ENCODE results near the gene RGS17.

RGS17 gene

DNA sequence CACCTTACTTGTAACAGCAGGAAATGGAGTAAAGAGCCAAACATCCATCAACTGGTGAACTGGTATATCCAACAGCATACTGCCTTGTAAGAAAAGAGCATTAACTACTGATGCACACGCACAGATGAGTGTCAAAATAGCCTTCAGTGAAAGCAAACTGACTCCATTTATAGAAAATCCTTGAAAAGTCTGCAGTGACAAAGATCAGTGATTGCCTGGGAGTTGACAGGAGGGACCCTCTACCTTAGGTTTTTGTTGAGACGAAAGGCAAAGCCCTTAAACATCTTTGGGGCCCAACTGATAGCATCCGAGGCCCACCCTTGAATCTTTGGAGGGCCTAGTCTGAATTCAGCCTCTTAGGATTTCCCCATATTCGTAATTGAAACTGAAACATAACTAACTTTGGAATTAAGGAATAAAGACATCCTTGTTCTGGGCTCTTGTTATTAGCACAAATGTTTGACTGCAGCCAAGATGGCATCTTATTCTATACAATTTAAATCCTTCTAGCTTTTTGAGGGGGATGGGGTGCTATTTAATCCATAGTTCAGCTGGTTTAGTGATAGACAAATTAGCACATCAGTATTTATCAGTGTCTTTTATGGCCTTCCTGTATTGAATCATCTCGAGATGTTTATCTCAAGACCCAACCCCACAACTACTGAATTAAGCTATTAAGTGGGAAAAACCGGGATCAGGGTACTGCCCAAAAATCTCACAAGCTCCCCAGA, 161.2 kb downstream of the RGS17 start:
- no peak for TF ChIP-seq FOXM1 (IDR thresholded peaks at IDR 0.05; ENCODE audit: borderline replicate concordance, low read depth)
- TF ChIP-seq, protein P1, sequence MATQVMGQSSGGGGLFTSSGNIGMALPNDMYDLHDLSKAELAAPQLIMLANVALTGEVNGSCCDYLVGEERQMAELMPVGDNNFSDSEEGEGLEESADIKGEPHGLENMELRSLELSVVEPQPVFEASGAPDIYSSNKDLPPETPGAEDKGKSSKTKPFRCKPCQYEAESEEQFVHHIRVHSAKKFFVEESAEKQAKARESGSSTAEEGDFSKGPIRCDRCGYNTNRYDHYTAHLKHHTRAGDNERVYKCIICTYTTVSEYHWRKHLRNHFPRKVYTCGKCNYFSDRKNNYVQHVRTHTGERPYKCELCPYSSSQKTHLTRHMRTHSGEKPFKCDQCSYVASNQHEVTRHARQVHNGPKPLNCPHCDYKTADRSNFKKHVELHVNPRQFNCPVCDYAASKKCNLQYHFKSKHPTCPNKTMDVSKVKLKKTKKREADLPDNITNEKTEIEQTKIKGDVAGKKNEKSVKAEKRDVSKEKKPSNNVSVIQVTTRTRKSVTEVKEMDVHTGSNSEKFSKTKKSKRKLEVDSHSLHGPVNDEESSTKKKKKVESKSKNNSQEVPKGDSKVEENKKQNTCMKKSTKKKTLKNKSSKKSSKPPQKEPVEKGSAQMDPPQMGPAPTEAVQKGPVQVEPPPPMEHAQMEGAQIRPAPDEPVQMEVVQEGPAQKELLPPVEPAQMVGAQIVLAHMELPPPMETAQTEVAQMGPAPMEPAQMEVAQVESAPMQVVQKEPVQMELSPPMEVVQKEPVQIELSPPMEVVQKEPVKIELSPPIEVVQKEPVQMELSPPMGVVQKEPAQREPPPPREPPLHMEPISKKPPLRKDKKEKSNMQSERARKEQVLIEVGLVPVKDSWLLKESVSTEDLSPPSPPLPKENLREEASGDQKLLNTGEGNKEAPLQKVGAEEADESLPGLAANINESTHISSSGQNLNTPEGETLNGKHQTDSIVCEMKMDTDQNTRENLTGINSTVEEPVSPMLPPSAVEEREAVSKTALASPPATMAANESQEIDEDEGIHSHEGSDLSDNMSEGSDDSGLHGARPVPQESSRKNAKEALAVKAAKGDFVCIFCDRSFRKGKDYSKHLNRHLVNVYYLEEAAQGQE (IDR thresholded peaks at IDR 0.05; ENCODE audit: low read depth), result no peak

DNA sequence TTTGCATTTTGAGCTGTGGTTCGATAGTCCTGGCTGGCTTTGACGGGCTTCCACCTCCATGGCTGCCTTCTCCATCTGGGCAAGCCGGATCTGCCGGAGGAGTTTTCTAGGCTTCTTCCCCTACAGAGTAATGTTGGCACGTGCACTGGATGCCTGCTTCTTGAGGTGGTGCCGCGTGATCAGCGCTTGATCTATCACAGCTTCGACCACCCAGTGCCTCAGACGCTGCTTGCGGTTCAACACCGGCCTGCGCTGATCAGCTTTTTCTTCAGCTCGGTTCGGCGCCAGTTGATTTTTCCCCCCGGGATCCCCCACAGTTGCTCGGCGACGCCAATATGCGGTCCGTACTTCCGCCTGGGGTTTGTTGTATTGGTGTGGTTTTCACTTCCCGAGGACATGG, 171.7 kb downstream of the RGS17 start:
- TF ChIP-seq, protein P2, sequence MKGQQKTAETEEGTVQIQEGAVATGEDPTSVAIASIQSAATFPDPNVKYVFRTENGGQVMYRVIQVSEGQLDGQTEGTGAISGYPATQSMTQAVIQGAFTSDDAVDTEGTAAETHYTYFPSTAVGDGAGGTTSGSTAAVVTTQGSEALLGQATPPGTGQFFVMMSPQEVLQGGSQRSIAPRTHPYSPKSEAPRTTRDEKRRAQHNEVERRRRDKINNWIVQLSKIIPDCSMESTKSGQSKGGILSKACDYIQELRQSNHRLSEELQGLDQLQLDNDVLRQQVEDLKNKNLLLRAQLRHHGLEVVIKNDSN (IDR thresholded peaks at IDR 0.05), result no peak
- TF ChIP-seq TAF1 (IDR thresholded peaks at IDR 0.05; ENCODE audit: low read depth), result no peak
- TF ChIP-seq YY1 (IDR thresholded peaks at IDR 0.05; ENCODE audit: low read depth), result no peak
- TF ChIP-seq, protein P3, sequence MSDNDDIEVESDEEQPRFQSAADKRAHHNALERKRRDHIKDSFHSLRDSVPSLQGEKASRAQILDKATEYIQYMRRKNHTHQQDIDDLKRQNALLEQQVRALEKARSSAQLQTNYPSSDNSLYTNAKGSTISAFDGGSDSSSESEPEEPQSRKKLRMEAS (IDR thresholded peaks at IDR 0.05), result no peak
- TF ChIP-seq RAD21 (IDR thresholded peaks at IDR 0.05; ENCODE audit: low read depth), result no peak
- no peak for TF ChIP-seq FOXM1 (IDR thresholded peaks at IDR 0.05; ENCODE audit: borderline replicate concordance, low read depth)
- no peak for TF ChIP-seq TCF12 (IDR thresholded peaks at IDR 0.05; ENCODE audit: low read depth)
- no peak for TF ChIP-seq ZBTB7A (IDR thresholded peaks at IDR 0.05; ENCODE audit: low read depth)
- no peak for TF ChIP-seq CEBPB (IDR thresholded peaks at IDR 0.05)
- TF ChIP-seq CREB1 (IDR thresholded peaks at IDR 0.05; ENCODE audit: low read depth), result no peak
- TF ChIP-seq, protein P1 (IDR thresholded peaks at IDR 0.05; ENCODE audit: low read depth), result no peak
- no peak for TF ChIP-seq TEAD4 (IDR thresholded peaks at IDR 0.05)
- TF ChIP-seq EP300 (IDR thresholded peaks at IDR 0.05; ENCODE audit: borderline replicate concordance), result no peak
- no peak for TF ChIP-seq NFIC (IDR thresholded peaks at IDR 0.05)
- TF ChIP-seq EGR1 (IDR thresholded peaks at IDR 0.05), result no peak

DNA sequence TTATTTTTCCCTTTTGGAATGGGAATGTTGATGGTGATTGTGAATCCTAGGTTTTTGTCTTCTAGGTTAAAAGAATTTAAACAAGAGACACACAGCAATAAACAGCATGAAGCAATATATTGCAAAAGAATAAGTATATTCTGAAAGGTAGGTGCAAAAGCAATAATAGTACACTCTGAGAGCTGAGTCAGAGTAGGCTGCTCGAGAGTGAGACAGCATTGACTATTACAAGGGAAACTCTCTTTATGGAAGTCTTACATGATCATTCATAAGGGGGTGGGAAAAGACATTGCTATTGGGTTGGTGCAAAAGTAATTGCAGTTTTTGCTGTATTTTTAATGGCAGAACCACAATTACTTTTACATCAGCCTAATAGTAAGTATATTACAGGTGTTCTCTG, 173.3 kb downstream of the RGS17 start:
- no peak for TF ChIP-seq ZBTB7A (IDR thresholded peaks at IDR 0.05; ENCODE audit: low read depth)
- TF ChIP-seq, protein P2 (IDR thresholded peaks at IDR 0.05), result no peak
- TF ChIP-seq NFIC (IDR thresholded peaks at IDR 0.05), result no peak
- TF ChIP-seq EP300 (IDR thresholded peaks at IDR 0.05; ENCODE audit: borderline replicate concordance), result no peak
- TF ChIP-seq, protein P1 (IDR thresholded peaks at IDR 0.05; ENCODE audit: low read depth), result no peak
- TF ChIP-seq RAD21 (IDR thresholded peaks at IDR 0.05; ENCODE audit: low read depth), result no peak
- TF ChIP-seq FOXM1 (IDR thresholded peaks at IDR 0.05; ENCODE audit: borderline replicate concordance, low read depth), result no peak
- TF ChIP-seq YY1 (IDR thresholded peaks at IDR 0.05; ENCODE audit: low read depth), result no peak
- TF ChIP-seq, protein P3 (IDR thresholded peaks at IDR 0.05), result no peak
- no peak for TF ChIP-seq CREB1 (IDR thresholded peaks at IDR 0.05; ENCODE audit: low read depth)
- no peak for TF ChIP-seq EGR1 (IDR thresholded peaks at IDR 0.05)
- TF ChIP-seq TAF1 (IDR thresholded peaks at IDR 0.05; ENCODE audit: low read depth), result no peak
- no peak for TF ChIP-seq TCF12 (IDR thresholded peaks at IDR 0.05; ENCODE audit: low read depth)
